GM12875 (cell line): ENCODE data around the gene CILP.

Source experiments
- H3K4me3 ChIP-seq: one replicate; pipeline ENCODE4 v1.5.1; 2011; ENCODE audit warnings: low read depth, low read length, control low read depth
- CTCF ChIP-seq: IDR thresholded peaks from 2 replicates; pipeline ENCODE4 v1.5.1; 2011; ENCODE audit warnings: low read depth, mild to moderate bottlenecking, control low read depth, inconsistent platforms, low read length, moderate library complexity, borderline replicate concordance; ENCODE audit not compliant: insufficient read depth

Gene CILP

GRCh38 chr15:65254356-65254755 is 43.1 kb upstream of the CILP start:
- H3K4me3 ChIP-seq, result no peak overlapping the region
- TF ChIP-seq CTCF, result no peak

- no peak overlapping the region for H3K4me3 ChIP-seq
These were observed 38.4 kb upstream of the CILP start for GRCh38 chr15:65249641-65250040.

GRCh38 chr15:65248511-65249255 is 37.4 kb upstream of the CILP start:
- H3K4me3 ChIP-seq, result no peak overlapping the region
- no peak for TF ChIP-seq CTCF

More at GRCh38 chr15:65249641-65250040, 38.4 kb upstream of the CILP start:
- no peak for TF ChIP-seq CTCF

GRCh38 chr15:65246939-65247338 is 35.7 kb upstream of the CILP start:
- no peak overlapping the region for H3K4me3 ChIP-seq
- no peak for TF ChIP-seq CTCF

- H3K4me3 ChIP-seq, result no peak overlapping the region
- TF ChIP-seq CTCF, result no peak
These were observed 34.9 kb upstream of the CILP start for GRCh38 chr15:65246026-65246714.

- no peak overlapping the region for H3K4me3 ChIP-seq
- TF ChIP-seq CTCF, result no peak
These were observed 34.0 kb upstream of the CILP start for GRCh38 chr15:65245096-65245856.
